PC-9 (cell line): Measurements from ENCODE around the gene TTC7B. TPM values are rescaled to one million over a fixed set of nuclear protein-coding genes. Genes with fewer than 3 reads are reported as not detected.

Experiments used
- BruUV-seq: library from RNA; stranded (reverse); fragments of 400-500 nt; replicated peaks from 2 replicates; lab custom pipeline; 2021; lab: Mats Ljungman, UMichigan
- CTCF ChIA-PET: fragments of 300-600 bp; sonication (Branson Sonifier 250); formaldehyde crosslinking; loops from one replicate; lab custom pipeline; 2022; ENCODE audit warnings: antibody characterized with exemption; lab: Charles Lee
- POLR2A ChIA-PET: fragments of 300-600 bp; sonication (Branson Sonifier 250); formaldehyde crosslinking; loops from one replicate; lab custom pipeline; 2022; ENCODE audit warnings: antibody characterized with exemption; ENCODE audit not compliant: unreplicated experiment; lab: Charles Lee
- DNase-seq, 2 experiments: peaks; one replicate each; pipeline versions ENCODE4 v3.0.0 to v3.0.0-alpha.2; 2015 to 2022; ENCODE audit warnings: mixed read lengths in 1 of 2
- H2AFZ ChIP-seq: fragments of 200-600 bp; sonication (generic); 2 replicates; pipeline ENCODE4 v1.8.1; 2017; ENCODE audit warnings: antibody characterized with exemption
- H3F3A ChIP-seq: fragments of 200-600 bp; sonication (generic); 2 replicates; pipeline ENCODE4 v1.8.1; 2017; ENCODE audit warnings: antibody characterized with exemption, mild to moderate bottlenecking, low read depth; ENCODE audit not compliant: insufficient read depth
- H3K27ac ChIP-seq: fragments of 200-600 bp; sonication (generic); 2 replicates; pipeline ENCODE4 v1.6.1; 2016; ENCODE audit warnings: mixed run types
- H3K27me3 ChIP-seq: fragments of 200-600 bp; sonication (generic); 2 replicates; pipeline ENCODE4 v1.6.1; 2016; ENCODE audit warnings: low read depth, mixed run types; ENCODE audit not compliant: insufficient read depth
- H3K36me3 ChIP-seq: fragments of 200-600 bp; sonication (generic); 2 replicates; pipeline ENCODE4 v1.6.1; 2016; ENCODE audit warnings: low read depth, mixed run types
- H3K4me1 ChIP-seq: fragments of 200-600 bp; sonication (generic); replicated peaks from 2 replicates; pipeline ENCODE4 v1.6.1; 2016; ENCODE audit warnings: mixed run types; ENCODE audit not compliant: insufficient read depth
- H3K4me2 ChIP-seq: fragments of 200-600 bp; sonication (generic); 2 replicates; pipeline ENCODE4 v1.6.1; 2017; ENCODE audit warnings: mixed run types
- H3K4me3 ChIP-seq: fragments of 200-600 bp; sonication (generic); 2 replicates; pipeline ENCODE4 v1.6.1; 2016; ENCODE audit warnings: mixed run types
- H3K79me2 ChIP-seq: fragments of 200-600 bp; sonication (generic); 2 replicates; pipeline ENCODE4 v1.6.1; 2017; ENCODE audit warnings: low read depth, mixed run types
- H3K9me2 ChIP-seq: fragments of 200-600 bp; sonication (generic); 2 replicates; pipeline ENCODE4 v1.8.1; 2017; ENCODE audit warnings: mild to moderate bottlenecking; ENCODE audit not compliant: insufficient read depth
- H3K9me3 ChIP-seq: fragments of 200-600 bp; sonication (generic); 2 replicates; pipeline ENCODE4 v1.8.1; 2016; ENCODE audit warnings: low read depth; ENCODE audit not compliant: insufficient read depth
- H4K20me1 ChIP-seq: fragments of 200-600 bp; sonication (generic); 2 replicates; pipeline ENCODE4 v1.8.1; 2017; ENCODE audit not compliant: insufficient read depth
- CTCF ChIP-seq: fragments of 200-600 bp; sonication (generic); conservative IDR thresholded peaks from 2 replicates; pipeline ENCODE4 v1.6.1; 2017; ENCODE audit warnings: mixed run types, antibody characterized with exemption, mild to moderate bottlenecking, moderate library complexity
- EZH2 ChIP-seq: fragments of 200-600 bp; sonication (generic); IDR thresholded peaks from 2 replicates; pipeline ENCODE4 v1.8.0; 2017; ENCODE audit warnings: antibody characterized with exemption, low read depth
- intact Hi-C: fragments of 100-400 bp; cut with micrococcal nuclease; formaldehyde crosslinking; loops from one replicate; pipeline ENCODE4 v1.10.0; 2022; ENCODE audit not compliant: unreplicated experiment
- total RNA-seq: library from RNA; stranded (reverse); gene quantifications from 2 replicates; pipeline ENCODE4 v1.2.3, GENCODE V29; 2021

TTC7B gene
- total RNA-seq, 1 experiment from 2014 or later: 6.8 TPM

- no TSS peak for BruUV-seq
Measured at GRCh38 chr14:90783344-90783743, 32.9 kb downstream of the TTC7B start.

GRCh38 chr14:90782892-90783291 lies 33.3 kb downstream of the TTC7B start:
- Histone ChIP-seq H3K27me3 (no peaks in the 10 kb centered on the region), H3K9me3 (no peaks in the 10 kb centered on the region), H4K20me1 (no peaks in the 10 kb centered on the region), H3K4me2 (no peak overlapping the region), H3K9me2 (no peaks in the 10 kb centered on the region), H3K36me3 (no peaks in the 10 kb centered on the region), H3K27ac (no peak overlapping the region), H3K4me1 (peaks cover 15% of the 10 kb centered on the region; the same call in 1 of the 2 replicates), H3K4me3 (no peak overlapping the region), H3F3A (peaks cover 6% of the 10 kb centered on the region; the same call in 1 of the 2 replicates), H3K79me2 (no peaks in the 10 kb centered on the region), H2AFZ (no peak overlapping the region)
- TF ChIP-seq EZH2: no peak
- TF ChIP-seq CTCF: no peak
- no TSS peak for BruUV-seq
- intact Hi-C loops: no loop called here
- POLR2A ChIA-PET: no interaction called here
- CTCF ChIA-PET: no interaction called here
- no peak for DNase-seq

More at GRCh38 chr14:90783344-90783743, 32.9 kb downstream of the TTC7B start:
- H4K20me1 ChIP-seq: no peaks in the 10 kb centered on the region
- no peaks in the 10 kb centered on the region for H3K9me2 ChIP-seq
- intact Hi-C loops: no loop called here
- no peaks in the 10 kb centered on the region for H3K9me3 ChIP-seq
- H3F3A ChIP-seq: peaks cover 6% of the 10 kb centered on the region; the same call in 1 of the 2 replicates
- no peak for TF ChIP-seq EZH2
- TF ChIP-seq CTCF: no peak
- ChIA-PET CTCF (no interaction called here), POLR2A (no interaction called here)
- no peak for DNase-seq
- no peaks in the 10 kb centered on the region for H3K27me3 ChIP-seq
- H3K4me2 ChIP-seq: no peak overlapping the region
- H2AFZ ChIP-seq: no peak overlapping the region
- no peaks in the 10 kb centered on the region for H3K79me2 ChIP-seq
- H3K27ac ChIP-seq: no peak overlapping the region
- peaks cover 15% of the 10 kb centered on the region; the same call in 1 of the 2 replicates for H3K4me1 ChIP-seq
- no peak overlapping the region for H3K4me3 ChIP-seq
- H3K36me3 ChIP-seq: no peaks in the 10 kb centered on the region

GRCh38 chr14:90781876-90782275 lies 34.4 kb downstream of the TTC7B start:
- Histone ChIP-seq H3K79me2 (no peaks in the 10 kb centered on the region), H3K9me2 (no peaks in the 10 kb centered on the region), H3K4me1 (peaks cover 15% of the 10 kb centered on the region; the same call in 1 of the 2 replicates), H4K20me1 (no peaks in the 10 kb centered on the region), H3K4me3 (no peak overlapping the region), H2AFZ (no peak overlapping the region), H3K36me3 (no peaks in the 10 kb centered on the region), H3K27me3 (no peaks in the 10 kb centered on the region), H3F3A (peaks cover 6% of the 10 kb centered on the region; the same call in 1 of the 2 replicates), H3K9me3 (no peaks in the 10 kb centered on the region), H3K4me2 (no peak overlapping the region), H3K27ac (no peak overlapping the region)
- intact Hi-C loops: no loop called here
- BruUV-seq: no TSS peak
- ChIA-PET POLR2A (no interaction called here), CTCF (no interaction called here)
- TF ChIP-seq EZH2 (no peak), CTCF (no peak)
- no peak for DNase-seq
